ENCODE data around the gene NDUFV3. TPM values are rescaled to one million over a fixed set of nuclear protein-coding genes. Genes with fewer than 3 reads are reported as not detected.
"Not testable (repeated sequence)": the region's sequence is repeated elsewhere in the genome, so short reads cannot be mapped to it uniquely, and the experiment has no call there.

Gene NDUFV3
- total and polyA plus RNA-seq, 2 experiments from 2014 or later: 51.5 to 71.2 TPM

- peaks cover 21% of the 10 kb centered on the region for H4K20me1 ChIP-seq (replicated peaks; ENCODE audit: insufficient read depth)
- H3K79me2 ChIP-seq (replicated peaks; ENCODE audit: insufficient read depth): peaks cover 60% of the 10 kb centered on the region
- H3F3A ChIP-seq (replicated peaks; ENCODE audit: low read depth): peaks cover 63% of the 10 kb centered on the region
- not testable (repeated sequence) for H3K4me1 Mint-ChIP-seq; DNase-seq (ENCODE audit: low spot score); H3K4me2 ChIP-seq; H2AFZ ChIP-seq; H3K4me3 Mint-ChIP-seq; H3K9me2 ChIP-seq (ENCODE audit: insufficient read depth); ATAC-seq; H3K27me3 ChIP-seq (ENCODE audit: insufficient read depth); H3K27ac ChIP-seq (ENCODE audit: low read depth); H3K4me1 ChIP-seq (ENCODE audit: insufficient read depth); H3K4me3 ChIP-seq; H3K9me3 Mint-ChIP-seq
- H3K36me3 Mint-ChIP-seq (ENCODE audit: low read depth): peaks cover 89% of the 10 kb centered on the region
- H3K27ac Mint-ChIP-seq: peak overlapping the region; percentile 27
- peaks cover 13% of the 10 kb centered on the region for H3K27me3 Mint-ChIP-seq (ENCODE audit: insufficient read depth, low read depth, poor library complexity)
- peaks cover 29% of the 10 kb centered on the region for H3K36me3 ChIP-seq (ENCODE audit: insufficient read depth)
Observed at GRCh38 chr21:42848144-42848931, 44.8 kb upstream of the NDUFV3 start.

GRCh38 chr21:42848932-42849758, 44.0 kb upstream of the NDUFV3 start:
- peaks cover 52% of the 10 kb centered on the region for H3K79me2 ChIP-seq (replicated peaks; ENCODE audit: insufficient read depth)
- DNase-seq (ENCODE audit: low spot score): no peak
- no peak overlapping the region; the same call in 2 of the 3 replicates for H3K4me3 Mint-ChIP-seq
- H3K4me1 Mint-ChIP-seq: peaks cover 3% of the 10 kb centered on the region; the same call in 1 of the 3 replicates
- H3K4me2 ChIP-seq: no peak overlapping the region
- no peak overlapping the region for H2AFZ ChIP-seq
- H3K4me3 ChIP-seq: no peak overlapping the region
- H3K4me1 ChIP-seq (ENCODE audit: insufficient read depth): no peaks in the 10 kb centered on the region
- TF ChIP-seq STAT1 (IDR thresholded peaks at IDR 0.05; ENCODE audit: unreplicated experiment) (no peak), CTCF (conservative IDR thresholded peaks at IDR 0.05; ENCODE audit: low read depth in 2 of 2) (no peak), ZNF331 (CRISPR knock-in tag; IDR thresholded peaks at IDR 0.05; ENCODE audit: low read depth) (no peak), ZNF114 (CRISPR knock-in tag; IDR thresholded peaks at IDR 0.05) (no peak), CREB1 (CRISPR knock-in tag; IDR thresholded peaks at IDR 0.05; ENCODE audit: low read depth) (no peak)
- no peaks in the 10 kb centered on the region for H3K27me3 ChIP-seq (ENCODE audit: insufficient read depth)
- H3K36me3 ChIP-seq (ENCODE audit: insufficient read depth): peaks cover 31% of the 10 kb centered on the region
- 0 out of 2 replicates have a peak overlapping the region, but pooled peaks have one; percentile 39 for H3K27ac ChIP-seq (ENCODE audit: low read depth)
- H3K27ac Mint-ChIP-seq: peak overlapping the region; percentile 27; the same call in 1 of the 2 replicates
- peaks cover 13% of the 10 kb centered on the region for H3K27me3 Mint-ChIP-seq (ENCODE audit: insufficient read depth, low read depth, poor library complexity)
- peaks cover 61% of the 10 kb centered on the region for H3F3A ChIP-seq (replicated peaks; ENCODE audit: low read depth)
- no peak for ATAC-seq
- H3K9me2 ChIP-seq (ENCODE audit: insufficient read depth): no peaks in the 10 kb centered on the region
- H4K20me1 ChIP-seq (replicated peaks; ENCODE audit: insufficient read depth): peaks cover 14% of the 10 kb centered on the region
- peaks cover 93% of the 10 kb centered on the region for H3K36me3 Mint-ChIP-seq (ENCODE audit: low read depth)
- no peaks in the 10 kb centered on the region; the same call in 1 of the 3 replicates for H3K9me3 Mint-ChIP-seq

All from GM23338 (cell line).